Islet of Langerhans (tissue), 1 donor: ENCODE data around the gene LIX1.
"Not testable (repeated sequence)": the region's sequence is repeated elsewhere in the genome, so short reads cannot be mapped to it uniquely, and the experiment has no call there.

Source experiments
- FAIRE-seq: peaks from one replicate; lab custom pipeline; 2011; peaks lifted over from hg19 to GRCh38; lab: Jason Lieb, UNC

Gene LIX1

DNA sequence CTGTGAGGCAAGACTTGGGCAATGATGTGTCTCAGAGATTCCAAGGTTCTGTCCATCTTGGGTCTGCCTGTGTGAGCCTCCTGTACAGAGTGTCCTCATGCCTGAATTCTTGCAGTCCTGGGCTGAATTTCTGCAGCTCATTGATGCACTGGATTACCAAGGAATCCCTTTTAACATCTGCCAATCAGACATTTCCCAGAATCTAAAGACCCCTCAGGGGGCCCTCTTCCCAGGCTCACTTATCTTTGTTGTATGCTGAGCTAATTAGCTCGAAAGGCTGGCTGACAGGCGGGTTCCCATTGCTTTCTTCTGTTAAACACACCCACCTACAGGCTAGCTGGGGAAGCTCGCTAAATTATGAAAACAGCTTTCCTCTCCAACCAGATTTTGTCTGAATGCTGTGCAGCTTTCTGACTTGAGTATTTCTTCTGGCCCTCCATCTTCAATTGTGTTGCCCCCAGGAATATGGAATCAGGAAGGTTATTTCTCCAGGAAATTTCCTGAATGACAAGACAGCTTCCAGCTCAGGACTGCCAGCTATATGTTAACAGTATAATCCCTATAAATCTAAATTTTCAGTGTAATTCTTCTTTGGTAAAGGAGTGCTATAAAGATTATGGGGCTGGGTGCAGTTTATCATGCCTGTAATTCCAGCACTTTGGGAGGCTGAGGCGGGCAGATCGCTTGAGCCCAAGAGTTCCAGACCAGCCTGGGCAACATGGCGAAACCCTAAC is at the start of gene LIX1:
LIX1 (minus strand) TSS at position 91 of the 734 bp plus-strand sequence; CDS start at position 56, 35 bp downstream.
- no peak for FAIRE-seq

DNA sequence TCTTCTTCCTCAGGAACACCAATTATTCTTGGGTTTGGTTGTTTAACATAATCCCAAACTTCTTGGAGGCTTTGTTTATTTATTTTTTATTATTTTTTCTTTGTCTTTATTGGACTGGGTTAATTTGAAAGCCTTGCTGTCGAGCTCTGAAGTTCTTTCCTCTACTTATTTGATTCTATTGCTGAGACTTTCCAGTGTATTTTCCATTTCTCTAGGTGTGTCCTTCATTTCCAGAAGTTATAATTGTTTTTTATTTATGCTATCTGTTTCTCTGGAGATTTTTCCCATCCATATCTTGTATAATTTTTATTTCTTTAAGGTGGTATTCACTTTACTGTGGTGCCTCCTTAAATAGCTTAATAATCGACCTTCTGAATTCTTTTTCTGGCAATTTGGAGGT is 49.5 kb upstream of the LIX1 start:
- peak; percentile 33 for FAIRE-seq

DNA sequence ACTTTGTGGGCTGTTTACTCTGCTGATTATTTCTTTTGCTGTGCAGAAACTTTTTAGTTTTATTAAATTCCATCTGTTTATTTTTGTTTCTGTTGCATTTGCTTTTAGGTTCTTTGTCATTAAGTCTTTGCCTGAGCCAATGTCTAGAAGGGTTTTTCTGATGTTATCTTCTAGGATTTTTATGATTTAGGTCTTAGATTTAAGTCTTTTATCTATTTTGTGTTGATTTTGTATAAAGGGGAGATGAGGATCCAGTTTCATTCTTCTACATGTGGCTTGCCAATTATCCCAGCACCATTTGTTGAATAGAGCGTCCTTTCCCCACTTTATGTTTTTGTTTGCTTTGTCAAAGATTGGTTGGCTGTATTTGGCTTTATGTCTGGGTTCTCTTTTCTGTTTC is 47.1 kb upstream of the LIX1 start:
- FAIRE-seq, result not testable (repeated sequence)

DNA sequence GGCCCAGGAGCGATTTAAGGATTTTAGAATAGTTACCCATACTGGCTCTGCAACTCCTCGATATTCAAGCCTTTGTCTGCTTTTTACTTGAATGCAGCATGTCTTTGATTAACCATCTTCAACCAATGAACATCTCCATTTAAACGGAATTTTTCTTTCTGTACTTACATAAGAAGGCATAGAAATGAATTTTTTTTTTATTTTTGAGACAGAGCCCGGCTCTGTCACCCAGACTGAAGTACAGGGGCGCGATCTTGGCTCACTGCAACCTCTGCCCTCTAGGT is 41.5 kb upstream of the LIX1 start:
- no peak for FAIRE-seq

DNA sequence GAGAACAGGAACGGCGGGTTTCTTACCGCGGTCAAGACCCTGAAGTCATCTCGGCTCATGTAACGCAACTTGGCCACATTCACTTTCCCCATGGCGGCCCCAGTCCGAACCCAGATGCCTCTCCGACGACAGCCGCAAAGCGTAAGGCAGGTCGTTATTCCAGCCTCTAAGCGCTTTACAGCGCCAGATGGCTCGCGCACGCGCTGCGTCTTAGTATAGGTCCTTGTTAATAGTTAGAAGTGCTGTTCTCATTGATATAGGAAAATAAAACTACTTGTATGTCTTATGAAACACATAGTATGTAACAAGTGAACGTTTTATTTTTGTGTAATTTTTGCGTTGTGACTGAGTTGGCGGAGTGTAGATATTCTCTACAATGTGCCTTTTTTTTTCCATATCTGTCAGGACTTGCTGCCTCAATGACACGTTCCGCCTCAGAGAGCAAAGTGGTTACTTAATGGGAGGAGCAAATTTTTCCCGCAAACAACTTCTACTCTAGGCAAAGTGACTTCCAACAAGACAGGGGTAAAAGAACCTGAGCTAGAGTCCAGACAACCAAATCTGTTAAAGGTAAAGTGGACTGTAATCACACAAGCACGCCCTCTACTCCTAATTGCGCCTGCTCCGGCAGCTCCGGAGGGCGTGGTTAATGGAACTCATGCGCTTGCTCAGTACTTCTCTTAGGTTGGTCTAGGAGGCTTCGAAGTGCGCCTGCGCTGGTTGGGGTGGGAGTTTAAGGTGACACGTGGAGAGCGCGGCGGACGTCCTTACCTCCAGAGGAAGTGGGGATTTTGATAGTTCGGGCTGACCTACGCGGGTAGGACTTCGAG is 40.9 kb upstream of the LIX1 start, which contains the start of gene RIOK2:
RIOK2 (minus strand) TSS at position 148 of the 830 bp plus-strand sequence; CDS start at position 92, 56 bp downstream.
- FAIRE-seq, result peak; percentile 95

DNA sequence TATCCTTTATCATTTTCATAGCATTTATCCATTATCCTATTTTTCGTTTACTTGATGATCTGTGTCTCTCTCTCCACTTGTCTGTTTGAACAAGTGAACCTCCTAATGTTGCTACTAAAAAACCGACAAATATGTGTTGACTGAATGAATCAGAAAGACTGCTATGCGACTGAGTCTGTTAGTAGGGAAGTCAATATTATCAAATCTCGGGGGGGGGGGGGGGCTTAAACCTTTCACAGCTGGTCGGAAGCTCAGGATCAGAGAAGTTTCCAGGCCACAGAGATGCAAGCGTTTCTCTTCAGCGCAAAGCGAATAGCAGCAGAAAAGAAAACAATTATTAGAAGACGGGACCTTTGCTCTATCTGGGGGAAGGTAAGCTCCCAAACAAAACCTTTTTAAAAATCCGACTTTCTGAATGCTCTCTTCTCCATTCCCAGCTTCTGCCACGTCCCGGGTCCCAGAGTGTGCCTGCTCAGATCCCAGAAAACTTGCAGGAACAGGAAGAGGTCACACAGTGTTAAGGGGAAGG is 40.2 kb upstream of the LIX1 start:
- FAIRE-seq, result no peak

DNA sequence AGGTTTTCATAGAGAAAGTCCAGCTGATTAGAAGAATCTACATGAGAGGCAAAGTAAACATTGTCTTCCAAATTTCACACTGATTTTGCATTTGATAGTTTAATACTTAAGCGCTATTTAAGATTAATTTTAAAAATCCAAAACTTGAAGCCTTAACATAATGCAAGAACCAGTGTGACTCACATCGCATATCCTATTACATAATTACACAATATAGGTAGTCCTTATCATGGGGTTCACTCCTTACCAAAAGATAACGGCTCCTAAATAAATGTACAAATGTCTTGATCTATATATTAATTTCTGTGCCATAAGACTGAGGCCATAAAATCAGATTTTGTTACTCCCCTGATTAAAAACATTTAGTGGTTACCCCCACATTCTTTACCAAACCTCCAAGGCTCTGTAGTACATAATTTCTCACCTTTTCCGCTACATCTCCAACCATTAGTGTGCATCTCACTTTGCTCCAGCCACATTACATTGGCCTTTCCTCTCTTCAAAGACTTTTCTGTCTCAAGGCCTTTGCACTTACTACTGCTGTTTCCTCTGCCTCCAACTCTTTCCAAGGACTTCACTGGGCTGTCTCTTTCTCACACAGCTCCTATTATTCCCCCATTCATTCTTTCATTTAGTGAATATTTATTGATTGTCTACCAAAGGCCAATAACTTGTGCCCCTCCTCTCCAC is 39.6 kb upstream of the LIX1 start:
- FAIRE-seq, result no peak

DNA sequence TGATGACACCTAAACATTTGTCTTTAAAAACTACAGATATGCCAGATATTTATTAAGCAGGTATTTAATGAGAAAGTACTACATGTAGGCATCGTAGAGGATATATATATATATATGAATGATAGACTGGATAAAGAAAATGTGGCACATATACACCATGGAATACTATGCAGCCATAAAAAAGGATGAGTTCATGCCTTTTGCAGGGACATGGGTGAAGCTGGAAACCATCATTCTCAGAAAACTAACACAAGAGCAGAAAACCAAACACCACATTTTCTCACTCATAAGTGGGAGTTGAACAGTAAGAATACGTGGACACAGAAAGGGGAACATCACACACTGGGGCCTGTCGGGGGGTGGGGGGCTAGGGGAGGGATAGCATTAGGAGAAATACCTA is 37.0 kb upstream of the LIX1 start:
- not testable (repeated sequence) for FAIRE-seq

DNA sequence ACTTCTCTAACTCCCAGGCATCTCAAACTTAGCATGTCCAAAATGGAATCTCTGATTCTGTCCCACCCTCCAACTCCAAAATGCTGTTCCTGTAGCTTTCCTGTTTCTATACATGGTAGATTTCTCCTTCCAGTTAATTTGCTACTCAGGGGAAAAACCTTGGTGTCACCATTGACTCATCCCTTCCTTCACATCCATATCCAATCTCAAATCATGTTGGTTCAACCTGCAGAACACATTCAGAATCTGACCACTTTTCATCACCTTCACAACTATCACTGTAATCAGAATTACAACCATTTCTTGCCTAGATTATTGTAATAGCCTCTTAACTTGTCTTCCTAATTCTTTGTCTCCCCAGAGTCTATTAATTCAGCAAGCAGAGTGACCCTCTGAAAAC is 29.8 kb upstream of the LIX1 start:
- FAIRE-seq, result no peak

DNA sequence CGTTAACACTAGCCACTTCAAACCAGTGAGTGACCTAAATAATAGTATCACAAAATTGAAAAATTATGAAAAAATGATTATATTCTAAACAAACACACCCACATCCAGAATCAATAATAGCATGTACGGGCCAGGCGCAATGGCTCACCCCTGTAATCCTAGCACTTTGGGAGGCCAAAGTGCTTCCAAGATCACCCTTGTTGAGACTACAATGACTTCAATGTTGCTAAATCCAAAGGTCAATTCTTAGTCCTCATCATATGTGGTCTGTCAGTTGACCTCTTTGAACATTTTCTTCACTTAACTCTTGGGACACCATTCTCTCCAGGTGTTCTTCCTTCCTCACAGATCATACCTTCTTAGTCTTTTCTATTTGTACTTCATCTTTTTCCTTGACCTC is 29.3 kb upstream of the LIX1 start:
- FAIRE-seq, result no peak

DNA sequence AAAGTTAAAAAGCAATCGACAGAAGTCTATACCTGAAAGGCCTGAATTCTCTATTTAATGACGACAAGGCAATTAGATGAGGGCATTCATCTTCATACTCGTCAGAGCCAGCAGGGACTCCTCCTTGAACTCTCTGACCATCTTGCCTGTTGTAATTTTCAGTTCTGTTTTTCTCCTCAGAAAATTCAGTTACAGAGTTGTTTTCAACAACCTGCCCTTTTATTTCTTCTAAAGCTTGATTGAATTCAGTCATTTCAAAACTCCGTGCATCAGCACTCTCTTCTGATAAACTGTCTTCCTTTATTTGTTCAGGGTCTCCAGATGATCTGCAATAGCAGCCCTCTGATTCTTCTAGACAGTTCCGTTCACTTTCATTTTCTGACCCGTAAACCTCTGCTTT is 25.0 kb upstream of the LIX1 start:
- FAIRE-seq, result peak; percentile 55

DNA sequence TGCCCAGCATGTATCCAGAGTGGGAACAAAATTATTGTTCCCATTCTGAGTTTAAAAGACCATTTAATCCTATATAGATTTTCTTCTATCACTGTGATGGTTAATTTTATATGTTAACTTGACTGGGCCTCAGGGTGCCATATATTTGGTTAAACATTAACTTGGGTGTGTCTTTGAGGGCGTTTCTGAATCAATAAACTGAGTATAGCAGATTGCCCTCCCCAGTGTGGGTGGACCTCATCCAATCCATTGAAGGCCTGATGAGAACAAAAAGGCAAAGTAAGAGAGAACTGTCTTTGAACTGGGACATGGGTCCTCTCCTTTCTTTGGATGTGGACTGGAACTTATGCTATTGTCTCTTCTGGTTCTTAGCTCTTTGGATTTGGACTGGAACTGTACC is 23.3 kb upstream of the LIX1 start:
- FAIRE-seq, result no peak

DNA sequence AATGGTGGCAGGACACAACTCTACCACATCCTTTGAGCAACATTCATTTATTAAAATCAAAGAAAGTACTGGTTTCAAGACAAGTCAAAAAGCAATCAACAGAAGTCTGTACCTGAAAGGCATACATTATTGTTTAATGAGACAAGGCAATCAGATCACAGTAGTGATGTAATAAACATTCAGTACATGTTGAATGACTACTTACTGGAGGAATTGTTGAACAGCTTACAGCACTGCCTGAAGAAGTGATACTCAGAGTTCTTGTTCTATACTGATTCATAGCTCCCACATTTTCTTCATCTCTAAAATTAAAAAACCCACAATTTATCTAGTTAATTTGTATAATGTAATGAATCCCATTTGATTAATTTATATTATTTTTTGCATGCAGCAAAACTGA is 22.4 kb upstream of the LIX1 start:
- FAIRE-seq, result peak; percentile 43

DNA sequence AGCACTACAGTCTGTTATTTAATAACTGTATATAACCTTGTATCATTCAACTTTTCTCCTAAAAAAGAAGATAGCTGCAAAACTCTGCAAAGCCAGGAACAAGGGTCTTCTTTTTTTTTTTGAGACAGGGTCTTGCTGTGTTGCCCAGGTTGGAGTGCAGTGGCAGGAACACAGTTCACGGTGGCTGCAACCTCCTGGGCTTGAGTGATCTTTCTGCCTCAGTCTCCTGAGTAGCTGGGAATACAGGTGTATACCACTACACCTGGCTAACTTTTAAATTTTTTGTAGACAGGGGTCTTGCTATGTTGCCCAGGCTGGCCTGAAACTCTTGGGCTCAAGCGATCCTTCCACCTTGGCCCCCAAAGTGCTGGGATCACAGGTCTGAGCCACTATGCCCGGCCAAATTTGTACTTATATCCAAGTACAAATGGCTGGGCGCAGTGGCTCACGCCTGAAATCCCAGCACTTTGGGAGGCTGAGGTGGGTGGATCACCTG is 21.4 kb upstream of the LIX1 start:
- FAIRE-seq, result no peak

DNA sequence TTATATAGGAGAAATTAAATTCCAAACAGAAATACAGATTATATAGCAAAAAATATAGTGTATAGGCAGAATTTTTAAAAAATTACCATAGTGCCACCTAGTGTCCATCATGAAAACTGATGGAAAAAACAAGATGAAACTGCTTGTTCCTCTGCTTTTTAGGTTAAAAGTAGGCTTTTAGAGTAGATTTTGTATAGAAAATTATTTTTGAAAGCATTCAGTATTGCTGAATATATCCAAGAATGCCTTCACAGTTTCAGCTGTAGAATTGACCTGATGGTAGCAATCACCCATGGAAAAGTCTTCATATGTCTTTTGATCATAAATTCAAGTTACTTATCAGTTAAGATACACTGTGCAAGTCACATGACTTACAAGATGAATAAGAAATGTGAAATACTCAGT is 21.0 kb upstream of the LIX1 start:
- FAIRE-seq, result peak; percentile 98

DNA sequence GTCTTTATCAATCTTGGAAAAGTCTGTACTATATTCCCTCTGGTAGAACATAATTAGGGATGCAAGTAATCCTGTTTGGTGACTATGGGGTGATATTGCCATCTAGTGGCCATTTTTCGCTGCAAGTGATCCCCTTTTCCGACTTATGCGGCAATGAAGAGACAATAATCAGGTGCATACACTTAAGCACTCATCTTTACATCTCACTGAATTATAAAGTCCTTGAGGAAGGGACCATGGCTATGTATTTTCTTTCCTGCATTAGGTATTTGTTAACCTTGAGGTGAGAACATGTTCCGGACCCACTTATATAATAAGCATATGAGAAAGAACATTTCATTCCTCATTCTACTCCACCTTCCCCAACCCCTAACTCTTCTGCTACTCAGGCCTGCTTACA is 19.6 kb upstream of the LIX1 start:
- FAIRE-seq, result peak; percentile 99

DNA sequence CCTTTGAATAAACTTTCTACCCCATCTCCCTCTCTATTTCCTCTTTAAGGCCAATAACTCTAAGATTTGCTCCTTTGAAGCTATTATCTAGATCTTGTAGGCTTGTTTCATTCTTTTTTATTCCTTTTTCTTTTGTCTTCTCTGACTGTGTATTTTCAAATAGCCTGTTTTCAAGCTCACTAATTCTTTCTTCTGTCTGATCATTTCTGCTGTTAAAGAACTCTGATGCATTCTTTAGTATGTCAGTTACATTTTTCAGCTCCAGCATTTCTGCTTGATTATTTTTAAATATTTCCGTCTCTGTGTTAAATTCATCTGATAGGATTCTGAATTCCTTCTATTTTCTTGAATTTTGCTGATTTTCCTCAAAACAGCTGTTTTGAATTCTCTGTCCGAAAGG is 15.3 kb upstream of the LIX1 start:
- no peak for FAIRE-seq

DNA sequence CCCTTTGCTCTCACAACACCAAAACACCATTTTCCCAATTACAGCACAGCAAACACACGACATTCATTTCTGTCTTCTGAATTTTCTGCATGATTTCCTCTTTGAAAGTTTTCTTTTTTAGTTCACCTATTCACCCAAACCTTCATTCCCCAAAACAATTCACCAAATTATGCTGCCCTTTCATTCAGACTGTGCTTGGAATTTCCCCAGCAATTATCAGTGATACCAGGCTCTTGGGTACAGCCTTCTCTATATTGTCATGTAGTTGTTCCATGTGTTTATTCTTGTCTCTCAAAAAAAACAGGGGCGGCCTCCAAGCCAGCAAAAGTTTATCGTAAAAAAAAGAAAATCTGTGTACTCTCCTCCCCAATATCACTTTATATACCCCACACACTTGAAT is 9.0 kb upstream of the LIX1 start:
- no peak for FAIRE-seq

DNA sequence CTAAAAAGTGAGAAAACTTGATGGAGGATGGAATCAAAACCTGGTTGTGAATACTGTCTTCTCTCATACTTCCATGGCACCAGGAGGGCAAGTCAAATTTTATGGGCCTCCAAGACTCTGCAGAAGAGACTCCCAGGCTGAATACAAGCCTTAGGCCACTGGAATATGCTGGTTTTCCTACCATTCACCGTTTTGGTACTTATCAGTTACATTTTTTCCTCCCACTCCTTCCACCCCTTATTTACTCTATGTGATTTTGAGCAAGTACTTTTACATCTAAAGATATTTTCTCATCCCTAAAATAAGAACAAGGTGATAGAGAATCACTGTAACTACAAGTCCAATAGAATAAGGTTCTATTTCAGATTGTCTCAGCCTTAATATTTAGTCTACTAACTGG is 8.0 kb upstream of the LIX1 start:
- FAIRE-seq, result no peak

DNA sequence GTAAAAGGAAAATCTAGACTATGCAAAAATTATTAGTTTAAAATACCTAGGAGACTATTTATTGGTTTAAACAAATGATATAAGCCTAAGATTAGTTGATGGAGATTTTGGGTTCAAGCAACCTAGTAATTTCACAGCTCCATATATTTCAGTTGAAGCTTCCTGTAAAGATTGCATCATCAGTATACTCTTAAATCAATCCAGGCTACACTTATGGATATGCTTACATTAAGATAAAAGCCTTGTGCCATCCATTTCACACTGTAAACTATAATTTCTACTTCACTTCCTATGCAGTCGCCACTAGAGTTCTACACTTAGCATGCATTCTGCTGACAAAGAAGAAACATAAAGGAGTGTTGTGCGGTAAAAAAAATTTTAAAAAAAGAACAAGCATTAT is 7.3 kb upstream of the LIX1 start:
- no peak for FAIRE-seq

DNA sequence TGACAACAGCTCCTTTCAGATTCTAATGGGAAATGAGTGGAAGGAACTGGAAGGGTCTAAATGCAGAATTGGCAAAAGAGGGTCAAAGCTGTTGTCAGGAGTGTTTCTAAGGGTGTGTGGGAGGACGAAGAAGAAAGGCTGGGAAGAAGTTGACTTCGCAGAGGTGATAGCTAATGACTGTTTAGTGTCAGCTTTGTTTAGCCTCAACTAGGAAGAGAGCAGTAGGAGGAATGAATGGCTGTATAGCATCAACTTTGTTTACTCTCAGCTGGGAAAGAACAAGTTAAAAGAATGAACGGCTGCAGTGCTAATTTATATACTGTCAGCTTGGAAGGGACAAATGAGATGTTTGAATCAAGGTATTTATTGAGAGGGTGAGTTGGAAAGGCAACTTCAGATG is 5.9 kb upstream of the LIX1 start:
- FAIRE-seq, result no peak

DNA sequence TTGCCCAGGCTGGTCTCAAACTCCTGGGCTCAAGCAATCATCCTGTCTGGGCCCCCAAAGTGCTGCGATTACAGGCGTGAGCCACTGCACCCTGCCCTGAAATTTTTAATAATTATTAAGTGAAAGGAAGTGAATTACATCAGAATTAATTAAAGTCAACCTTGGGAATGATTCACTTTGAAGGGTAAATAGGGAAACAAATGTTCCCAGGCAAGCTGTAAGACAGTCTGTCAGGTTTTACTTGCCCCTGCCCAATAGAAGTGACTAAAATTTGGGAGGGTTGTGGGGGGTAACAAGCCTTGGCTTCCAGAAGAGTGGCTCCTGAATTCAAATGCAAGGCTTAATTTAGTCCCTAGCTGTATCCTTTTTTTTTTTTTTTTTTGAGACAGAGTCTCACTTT is 1.3 kb upstream of the LIX1 start:
- no peak for FAIRE-seq

DNA sequence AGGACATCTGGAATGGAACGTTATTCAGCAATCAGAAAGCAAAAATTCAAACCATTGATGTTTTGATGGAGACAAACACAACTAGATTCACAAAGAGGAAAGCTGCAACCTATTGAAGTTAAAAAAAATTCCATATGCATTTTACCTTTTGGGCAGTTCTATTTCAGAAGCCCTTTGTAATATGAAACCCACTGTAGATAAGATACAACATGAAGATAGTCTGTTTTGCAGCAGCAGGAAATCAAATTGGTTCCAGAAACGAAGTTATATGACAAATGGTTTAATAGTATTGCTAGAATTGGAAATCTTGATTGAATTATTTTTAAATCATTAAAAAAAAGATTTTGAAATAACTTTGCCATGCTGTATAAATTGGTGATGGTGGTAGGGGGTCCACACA is 872 bp downstream of the LIX1 start:
- no peak for FAIRE-seq
